Measurements from ENCODE around the gene TRIM29.

The TRIM29 gene

DNA sequence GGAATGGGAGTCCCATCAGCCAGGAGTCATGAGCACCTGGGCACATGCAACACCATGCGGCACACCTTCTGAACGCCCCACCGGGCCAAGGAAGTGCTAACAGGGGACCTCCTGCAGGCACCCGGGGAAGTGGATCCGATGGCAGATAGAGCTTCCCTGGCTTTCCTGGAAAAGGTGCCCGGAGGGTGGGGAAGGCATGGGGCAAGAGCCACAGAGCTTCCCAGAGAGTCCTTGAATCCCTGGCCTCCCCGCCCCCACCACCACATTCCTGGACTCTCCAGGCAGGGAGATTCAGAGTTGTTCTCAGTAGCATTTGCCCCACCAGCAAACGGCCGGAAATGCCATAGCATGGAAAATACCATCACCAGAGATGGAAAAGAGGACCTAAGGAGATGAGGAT lies 8.3 kb downstream of the TRIM29 start:
- Histone ChIP-seq H3K27ac (ENCODE audit: low read depth, low read length) (no peak overlapping the region), H3F3A (ENCODE audit: control insufficient read depth, insufficient read depth) (no peaks in the 10 kb centered on the region), H3K4me1 (ENCODE audit: control insufficient read depth, low read length) (no peaks in the 10 kb centered on the region), H3K27me3 (ENCODE audit: control insufficient read depth, low read length) (peaks cover 11% of the 10 kb centered on the region), H3K9me2 (replicated peaks; ENCODE audit: control insufficient read depth, low read length) (no peaks in the 10 kb centered on the region), H3K9me3 (ENCODE audit: control insufficient read depth, insufficient read depth, low read length) (no peaks in the 10 kb centered on the region), H3K79me2 (ENCODE audit: control insufficient read depth, low read length) (no peaks in the 10 kb centered on the region), H3K36me3 (ENCODE audit: control insufficient read depth, low read length) (no peaks in the 10 kb centered on the region), H4K20me1 (ENCODE audit: control insufficient read depth, insufficient read depth, low read depth, low read length) (no peaks in the 10 kb centered on the region), H3K4me2 (ENCODE audit: low read length) (no peak overlapping the region), H3K4me3 (ENCODE audit: low read length) (no peak overlapping the region)
- TF ChIP-seq, protein P1, sequence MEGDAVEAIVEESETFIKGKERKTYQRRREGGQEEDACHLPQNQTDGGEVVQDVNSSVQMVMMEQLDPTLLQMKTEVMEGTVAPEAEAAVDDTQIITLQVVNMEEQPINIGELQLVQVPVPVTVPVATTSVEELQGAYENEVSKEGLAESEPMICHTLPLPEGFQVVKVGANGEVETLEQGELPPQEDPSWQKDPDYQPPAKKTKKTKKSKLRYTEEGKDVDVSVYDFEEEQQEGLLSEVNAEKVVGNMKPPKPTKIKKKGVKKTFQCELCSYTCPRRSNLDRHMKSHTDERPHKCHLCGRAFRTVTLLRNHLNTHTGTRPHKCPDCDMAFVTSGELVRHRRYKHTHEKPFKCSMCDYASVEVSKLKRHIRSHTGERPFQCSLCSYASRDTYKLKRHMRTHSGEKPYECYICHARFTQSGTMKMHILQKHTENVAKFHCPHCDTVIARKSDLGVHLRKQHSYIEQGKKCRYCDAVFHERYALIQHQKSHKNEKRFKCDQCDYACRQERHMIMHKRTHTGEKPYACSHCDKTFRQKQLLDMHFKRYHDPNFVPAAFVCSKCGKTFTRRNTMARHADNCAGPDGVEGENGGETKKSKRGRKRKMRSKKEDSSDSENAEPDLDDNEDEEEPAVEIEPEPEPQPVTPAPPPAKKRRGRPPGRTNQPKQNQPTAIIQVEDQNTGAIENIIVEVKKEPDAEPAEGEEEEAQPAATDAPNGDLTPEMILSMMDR (IDR thresholded peaks at IDR 0.05; ENCODE audit: low read depth, low read length, poor library complexity, severe bottlenecking): no peak
- TF ChIP-seq EZH2phosphoT487 (IDR thresholded peaks at IDR 0.05; ENCODE audit: borderline replicate concordance, low read length): no peak

DNA sequence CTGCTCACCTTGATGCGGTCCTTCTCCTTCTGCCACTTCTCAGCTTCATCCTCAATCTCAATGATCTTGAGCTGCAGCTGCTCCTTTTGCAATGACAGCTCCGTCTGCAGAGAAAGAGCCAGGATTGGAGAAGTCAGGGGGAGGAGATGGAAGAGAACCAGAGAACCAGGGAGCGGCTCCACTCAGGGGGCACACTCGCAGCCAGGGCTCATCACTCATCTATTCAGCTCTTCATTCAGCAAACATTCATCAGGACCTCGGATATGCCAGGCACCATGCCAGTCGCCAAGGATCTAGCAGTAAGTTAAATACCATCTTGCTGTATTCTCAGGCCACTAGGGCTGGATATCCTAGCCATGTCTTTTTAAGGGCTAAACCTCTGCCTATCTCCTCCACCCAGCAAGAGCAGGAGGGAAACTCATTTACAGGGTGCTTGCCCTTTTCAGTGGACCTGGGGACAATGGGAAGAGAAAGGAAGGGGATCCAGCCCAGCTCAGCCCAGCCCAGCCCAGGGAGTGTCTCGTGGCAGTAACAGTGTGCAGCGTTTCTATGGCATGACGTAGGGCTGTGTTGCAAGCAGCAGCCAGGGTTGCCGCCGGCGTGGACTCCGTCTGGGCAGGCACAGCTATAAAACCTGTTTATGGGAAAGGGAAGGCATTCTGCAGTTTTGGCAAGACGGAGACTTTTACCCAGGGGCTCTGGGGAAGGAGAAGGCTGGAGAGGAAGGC lies 9.4 kb downstream of the TRIM29 start:
- Histone ChIP-seq H3K79me2 (ENCODE audit: control insufficient read depth, low read length) (no peaks in the 10 kb centered on the region), H4K20me1 (ENCODE audit: control insufficient read depth, insufficient read depth, low read depth, low read length) (no peaks in the 10 kb centered on the region), H3F3A (ENCODE audit: control insufficient read depth, insufficient read depth) (no peaks in the 10 kb centered on the region), H3K4me2 (ENCODE audit: low read length) (no peak overlapping the region), H3K9me3 (ENCODE audit: control insufficient read depth, insufficient read depth, low read length) (no peaks in the 10 kb centered on the region), H3K4me1 (ENCODE audit: control insufficient read depth, low read length) (no peaks in the 10 kb centered on the region), H3K36me3 (ENCODE audit: control insufficient read depth, low read length) (no peaks in the 10 kb centered on the region), H3K27ac (ENCODE audit: low read depth, low read length) (no peak overlapping the region), H3K9me2 (replicated peaks; ENCODE audit: control insufficient read depth, low read length) (no peaks in the 10 kb centered on the region), H3K27me3 (ENCODE audit: control insufficient read depth, low read length) (peaks cover 4% of the 10 kb centered on the region; the same call in 1 of the 2 replicates), H3K4me3 (ENCODE audit: low read length) (no peak overlapping the region)
- TF ChIP-seq EZH2phosphoT487 (IDR thresholded peaks at IDR 0.05; ENCODE audit: borderline replicate concordance, low read length): no peak
- TF ChIP-seq, protein P1 (IDR thresholded peaks at IDR 0.05; ENCODE audit: low read depth, low read length, poor library complexity, severe bottlenecking): no peak

DNA sequence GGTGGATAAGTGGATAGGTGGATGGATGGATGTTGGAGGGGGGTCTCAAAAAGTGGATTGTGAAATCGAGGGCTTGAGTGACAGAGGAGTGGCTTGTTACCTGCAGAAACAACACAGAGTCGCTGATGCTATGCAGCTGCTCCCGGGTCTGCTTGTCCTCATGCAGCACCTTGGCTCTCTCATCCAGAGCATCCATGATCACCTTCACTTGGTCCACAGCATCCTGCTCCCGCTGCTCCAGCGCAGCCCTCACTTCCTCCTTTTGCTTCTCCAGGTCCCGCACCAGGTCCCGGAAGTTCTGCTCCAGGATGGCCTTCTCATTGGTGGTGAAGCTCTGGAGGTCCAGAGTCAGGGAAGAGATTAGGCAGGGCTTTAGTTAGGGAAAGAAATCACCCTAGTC lies 10.7 kb downstream of the TRIM29 start:
- Histone ChIP-seq H3F3A (ENCODE audit: control insufficient read depth, insufficient read depth) (no peaks in the 10 kb centered on the region), H3K27ac (ENCODE audit: low read depth, low read length) (no peak overlapping the region), H3K4me2 (ENCODE audit: low read length) (no peak overlapping the region), H3K36me3 (ENCODE audit: control insufficient read depth, low read length) (no peaks in the 10 kb centered on the region), H3K27me3 (ENCODE audit: control insufficient read depth, low read length) (no peaks in the 10 kb centered on the region), H3K4me3 (ENCODE audit: low read length) (no peak overlapping the region), H3K9me3 (ENCODE audit: control insufficient read depth, insufficient read depth, low read length) (no peaks in the 10 kb centered on the region), H4K20me1 (ENCODE audit: control insufficient read depth, insufficient read depth, low read depth, low read length) (no peaks in the 10 kb centered on the region), H3K79me2 (ENCODE audit: control insufficient read depth, low read length) (no peaks in the 10 kb centered on the region), H3K4me1 (ENCODE audit: control insufficient read depth, low read length) (no peaks in the 10 kb centered on the region), H3K9me2 (replicated peaks; ENCODE audit: control insufficient read depth, low read length) (no peaks in the 10 kb centered on the region)
- TF ChIP-seq EZH2phosphoT487 (IDR thresholded peaks at IDR 0.05; ENCODE audit: borderline replicate concordance, low read length): no peak
- TF ChIP-seq, protein P1 (IDR thresholded peaks at IDR 0.05; ENCODE audit: low read depth, low read length, poor library complexity, severe bottlenecking): no peak

Data from DOHH2 (cell line).